ENCODE results near the gene HNRNPF.
"Not testable (repeated sequence)": the region's sequence is repeated elsewhere in the genome, so short reads cannot be mapped to it uniquely, and the experiment has no call there.

The HNRNPF gene, protein sequence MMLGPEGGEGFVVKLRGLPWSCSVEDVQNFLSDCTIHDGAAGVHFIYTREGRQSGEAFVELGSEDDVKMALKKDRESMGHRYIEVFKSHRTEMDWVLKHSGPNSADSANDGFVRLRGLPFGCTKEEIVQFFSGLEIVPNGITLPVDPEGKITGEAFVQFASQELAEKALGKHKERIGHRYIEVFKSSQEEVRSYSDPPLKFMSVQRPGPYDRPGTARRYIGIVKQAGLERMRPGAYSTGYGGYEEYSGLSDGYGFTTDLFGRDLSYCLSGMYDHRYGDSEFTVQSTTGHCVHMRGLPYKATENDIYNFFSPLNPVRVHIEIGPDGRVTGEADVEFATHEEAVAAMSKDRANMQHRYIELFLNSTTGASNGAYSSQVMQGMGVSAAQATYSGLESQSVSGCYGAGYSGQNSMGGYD

DNA sequence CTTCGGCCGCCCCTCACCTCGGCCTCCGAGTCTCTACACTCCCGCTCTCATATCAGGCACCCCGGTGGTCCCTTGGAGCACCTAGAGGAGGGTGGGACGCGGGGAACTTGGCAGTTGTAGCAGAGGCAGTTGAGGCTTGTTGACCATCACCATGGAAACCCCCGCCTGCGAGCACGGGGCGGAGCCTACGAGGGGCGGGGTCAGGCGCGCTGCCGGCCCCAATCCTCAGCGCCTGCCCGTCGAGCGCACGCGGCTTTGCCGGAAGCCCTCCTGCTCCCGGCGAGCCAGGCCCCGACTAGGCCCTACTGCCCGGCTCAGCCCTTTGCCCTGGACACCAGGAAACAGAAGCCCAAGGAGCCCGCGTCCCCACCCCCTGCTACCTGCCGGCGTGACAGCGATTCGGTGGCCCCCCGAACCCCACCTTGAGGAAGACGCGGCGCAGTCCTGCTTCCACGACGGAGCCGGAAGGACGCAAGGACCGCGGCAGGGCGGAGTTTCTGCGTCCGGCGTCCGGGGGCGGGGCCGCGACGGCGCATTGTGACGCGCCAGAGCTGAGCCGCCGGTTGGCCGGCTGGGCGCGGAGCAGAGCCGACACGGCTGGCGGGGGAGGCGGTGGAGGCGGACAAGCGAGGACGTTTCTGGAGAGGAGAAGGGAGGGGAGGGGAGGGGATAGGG lies at the start of gene HNRNPF:
Gene HNRNPF (minus strand): TSS at position 477 of the 675 bp plus-strand sequence. CDS start 21,302 bp downstream, outside the sequence.
- DNase-seq = peak; percentile 52

DNA sequence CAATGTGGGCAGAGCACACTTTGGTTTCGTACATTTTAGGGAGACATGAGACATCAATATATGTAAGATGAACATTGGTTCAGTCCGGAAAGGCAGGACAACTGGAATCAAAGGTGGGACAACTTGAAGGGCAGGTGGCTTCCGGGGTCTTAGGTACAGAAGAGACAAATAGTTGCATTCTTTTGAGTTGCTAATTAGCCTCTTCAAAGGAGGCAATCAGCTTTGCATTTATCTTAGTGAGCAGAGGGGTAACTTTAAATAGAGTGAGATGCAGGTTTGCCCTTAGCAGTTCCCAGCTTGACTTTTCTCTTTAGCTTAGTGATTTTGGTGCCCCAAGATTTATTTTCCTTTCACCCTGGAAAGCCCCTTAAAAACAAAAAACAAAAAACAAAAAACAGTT lies 49.2 kb upstream of the HNRNPF start:
- no peak for DNase-seq

DNA sequence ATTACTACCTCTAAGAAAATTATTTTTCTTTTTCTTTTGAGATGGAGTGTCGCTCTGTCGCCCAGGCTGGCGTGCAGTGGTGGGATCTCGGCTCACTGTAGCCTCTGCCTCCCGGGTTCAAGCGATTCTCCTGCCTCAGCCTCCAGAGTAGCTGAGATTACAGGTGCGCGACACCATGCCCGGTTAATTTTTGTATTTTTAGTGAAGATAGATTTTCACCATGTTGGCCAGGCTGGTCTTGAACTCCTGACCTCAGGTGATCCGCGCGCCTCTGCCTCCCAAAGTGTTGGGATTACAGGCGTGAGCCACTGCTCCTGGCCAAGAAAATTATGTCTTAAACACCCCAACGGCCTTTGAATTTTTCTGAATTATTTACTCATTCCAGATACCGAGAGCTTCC lies 47.6 kb upstream of the HNRNPF start:
- DNase-seq = not testable (repeated sequence)

DNA sequence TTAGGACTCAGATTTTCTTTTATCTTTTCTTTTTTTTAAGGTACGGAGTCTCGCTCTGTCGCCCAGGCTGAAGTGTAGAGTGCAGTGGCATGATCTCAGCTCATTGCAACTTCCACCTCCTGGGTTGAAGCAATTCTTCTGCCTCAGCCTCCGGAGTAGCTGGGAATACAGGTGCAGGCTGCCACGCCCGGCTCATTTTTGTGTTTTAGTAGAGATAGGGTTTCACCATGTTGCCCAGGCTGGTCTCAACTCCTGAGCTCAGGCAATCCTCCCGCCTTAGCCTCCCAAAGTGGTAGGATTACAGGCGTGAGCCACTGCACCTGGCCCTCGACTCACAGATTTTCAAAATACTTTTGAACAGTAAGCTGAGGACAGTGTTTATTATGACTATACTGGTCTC lies 45.0 kb upstream of the HNRNPF start:
- not testable (repeated sequence) for DNase-seq

GRCh38 chr10:43453266-43453831 lies 44.4 kb upstream of the HNRNPF start:
- no peak for DNase-seq

DNA sequence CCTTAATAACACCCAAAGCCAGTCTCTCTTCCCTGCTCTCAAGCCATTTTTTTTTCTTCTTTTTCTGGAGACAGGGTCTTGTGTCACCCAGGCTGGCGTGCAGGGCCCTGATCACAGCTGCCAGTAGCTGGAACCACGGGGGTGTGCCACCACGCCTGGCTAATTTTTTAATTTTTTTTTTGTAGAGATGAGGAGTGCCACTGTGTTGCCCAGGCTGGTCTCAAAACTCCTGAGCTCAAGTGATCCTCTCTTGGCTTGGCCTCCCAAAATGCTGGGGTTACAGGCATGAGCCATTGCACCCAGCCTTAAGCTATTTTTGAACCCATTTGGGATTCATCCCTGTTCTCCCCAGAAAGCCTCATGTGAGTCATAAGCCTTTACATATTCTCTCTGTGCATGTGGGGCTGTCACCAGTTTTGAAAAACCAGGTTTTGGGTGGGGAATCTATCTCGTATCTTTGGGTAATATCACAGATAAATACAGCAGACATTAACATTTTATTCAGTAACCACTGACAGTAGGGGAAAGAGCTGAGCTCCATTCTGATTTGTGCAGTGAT lies 43.4 kb upstream of the HNRNPF start:
- no peak for DNase-seq

DNA sequence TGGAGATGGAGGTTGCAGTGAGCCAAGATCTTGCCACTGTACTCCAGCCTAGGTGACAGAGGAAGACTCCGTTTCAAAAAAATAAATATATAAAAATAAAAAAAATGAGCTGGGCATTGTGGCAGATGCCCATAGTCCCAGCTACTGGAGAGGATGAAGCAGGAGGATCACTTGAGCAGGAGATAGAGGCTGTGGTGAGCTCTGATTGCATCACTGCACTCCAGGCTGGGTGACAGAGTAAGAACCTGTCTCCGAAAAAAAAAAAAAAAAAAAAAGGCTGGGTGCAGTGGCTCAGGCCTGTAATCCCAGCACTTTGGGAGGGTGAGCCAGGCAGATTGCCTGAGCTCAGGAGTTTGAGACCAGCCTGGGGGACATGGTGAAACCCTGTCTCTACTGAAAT lies 39.8 kb upstream of the HNRNPF start:
- DNase-seq = no peak

- not testable (repeated sequence) for DNase-seq
These were observed 37.4 kb upstream of the HNRNPF start for GRCh38 chr10:43446219-43447017.

DNA sequence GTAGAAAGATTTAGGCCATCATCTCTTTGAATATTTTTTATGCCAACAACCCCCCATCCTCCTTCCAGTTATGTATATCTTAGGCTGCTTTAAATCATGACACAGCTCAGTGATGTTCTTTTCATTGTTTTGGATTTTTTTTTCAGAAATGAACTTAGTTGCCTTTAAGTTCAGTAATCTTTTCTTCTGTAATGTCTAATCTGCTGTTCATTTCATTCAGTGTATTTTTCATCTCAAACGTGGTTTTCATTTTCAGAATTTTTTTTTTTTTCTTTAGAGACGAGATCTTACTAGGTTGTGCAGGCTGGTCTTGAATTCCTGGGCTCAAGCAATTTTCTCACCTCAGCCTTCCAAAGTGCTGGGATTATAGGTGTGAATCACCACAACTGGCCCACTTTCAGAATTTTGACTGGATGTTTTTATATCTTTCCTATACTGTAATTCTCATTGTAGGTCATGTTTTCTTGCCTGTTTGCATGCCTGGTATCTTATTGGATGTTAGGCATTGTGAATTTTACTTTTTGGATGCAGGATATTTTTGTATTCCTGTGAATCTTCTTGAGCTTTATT lies 36.0 kb upstream of the HNRNPF start:
- no peak for DNase-seq

GRCh38 chr10:43444323-43444722 lies 35.3 kb upstream of the HNRNPF start:
- DNase-seq = no peak

- DNase-seq = no peak
These were observed 31.6 kb upstream of the HNRNPF start for GRCh38 chr10:43440463-43441134.

DNA sequence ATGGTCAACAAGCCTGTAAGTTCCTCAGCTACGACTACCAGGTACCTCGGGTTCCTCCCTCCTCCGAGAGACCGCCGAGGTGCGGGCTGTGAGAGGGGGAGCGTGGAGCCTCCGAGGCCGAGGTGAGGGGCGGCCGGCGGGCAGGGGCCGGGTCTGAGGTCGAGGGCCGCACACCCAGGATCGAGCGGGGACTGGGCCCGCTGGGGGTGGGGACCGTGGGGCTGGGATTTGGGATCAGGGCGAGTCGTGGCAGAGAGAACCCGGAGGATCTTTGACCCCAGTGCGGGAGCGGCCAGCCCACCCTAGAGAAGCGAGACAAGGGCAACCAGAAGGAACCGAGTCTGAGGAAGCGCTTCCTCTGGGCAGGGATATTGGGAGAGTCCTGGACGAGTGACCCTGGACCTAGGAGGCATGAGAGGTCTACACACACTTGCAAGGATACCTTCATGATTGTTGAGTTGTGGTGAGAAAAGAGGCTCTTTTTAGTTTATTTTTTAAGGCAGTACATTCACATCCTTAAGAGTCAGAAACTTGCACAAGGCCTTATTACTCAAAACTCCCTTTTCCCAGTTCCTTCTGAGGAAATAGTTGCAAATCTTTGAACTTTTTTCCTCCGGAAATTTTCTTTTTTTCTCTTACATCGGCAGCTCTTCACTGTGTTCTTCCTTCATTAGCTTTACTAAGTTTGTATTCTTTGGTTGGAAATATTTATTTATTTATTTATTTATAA lies 28.3 kb upstream of the HNRNPF start:
- no peak for DNase-seq

DNA sequence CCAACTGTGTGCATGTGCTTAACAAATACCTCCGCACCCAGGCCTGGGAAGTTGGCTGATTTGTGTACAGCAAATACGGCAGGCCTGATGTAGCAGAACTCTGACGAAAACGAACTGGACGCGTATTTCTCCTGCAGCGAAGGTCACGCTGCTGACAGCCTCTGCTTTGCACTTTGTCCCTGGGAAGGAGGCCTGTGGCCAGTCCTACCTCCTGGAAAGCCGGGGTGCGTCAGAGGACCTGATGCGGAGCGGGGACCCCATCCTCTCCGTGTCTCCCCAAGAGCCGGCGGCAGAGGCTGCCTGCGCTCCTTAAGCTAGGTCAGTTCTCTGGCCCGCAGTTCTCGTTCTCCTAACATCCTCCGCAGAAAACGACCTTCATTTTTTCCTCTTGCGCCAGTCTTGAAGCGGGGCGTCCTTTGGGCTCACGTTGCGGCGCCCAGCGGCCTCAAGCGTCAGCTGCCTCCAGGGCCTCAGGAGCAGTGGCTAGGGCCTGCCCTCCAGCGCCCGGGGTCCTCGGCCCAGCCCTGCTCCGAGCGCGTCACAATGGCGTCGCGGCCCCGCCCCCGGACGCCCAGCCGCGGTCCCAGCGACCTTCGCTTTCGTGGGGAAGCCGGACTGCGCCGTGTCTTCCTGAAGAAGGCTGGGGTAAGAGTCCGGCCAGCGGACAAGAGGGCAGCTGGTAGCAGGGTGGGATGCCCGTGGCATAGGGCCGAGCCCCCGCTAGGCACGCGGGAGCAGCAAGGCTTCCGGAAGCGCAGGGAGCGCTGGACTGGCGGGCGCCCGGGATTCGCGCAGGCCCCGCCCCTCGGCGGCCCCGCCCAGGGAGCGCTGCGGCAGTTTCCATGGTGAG lies 27.5 kb upstream of the HNRNPF start, which contains the start of gene ZNF487:
Gene ZNF487 (plus strand): TSS at position 821 of the 850 bp plus-strand sequence. CDS start 38,703 bp downstream, outside the sequence.
- no peak for DNase-seq

GRCh38 chr10:43430926-43431663 lies 22.1 kb upstream of the HNRNPF start:
- no peak for DNase-seq

- DNase-seq = no peak
These were observed 18.3 kb upstream of the HNRNPF start for GRCh38 chr10:43427166-43427825.

GRCh38 chr10:43426476-43426875 lies 17.5 kb upstream of the HNRNPF start:
- not testable (repeated sequence) for DNase-seq

- no peak for DNase-seq
These were observed 15.4 kb upstream of the HNRNPF start for GRCh38 chr10:43424416-43424815.

- DNase-seq = not testable (repeated sequence)
These were observed 13.0 kb upstream of the HNRNPF start for GRCh38 chr10:43421944-43422343.

DNA sequence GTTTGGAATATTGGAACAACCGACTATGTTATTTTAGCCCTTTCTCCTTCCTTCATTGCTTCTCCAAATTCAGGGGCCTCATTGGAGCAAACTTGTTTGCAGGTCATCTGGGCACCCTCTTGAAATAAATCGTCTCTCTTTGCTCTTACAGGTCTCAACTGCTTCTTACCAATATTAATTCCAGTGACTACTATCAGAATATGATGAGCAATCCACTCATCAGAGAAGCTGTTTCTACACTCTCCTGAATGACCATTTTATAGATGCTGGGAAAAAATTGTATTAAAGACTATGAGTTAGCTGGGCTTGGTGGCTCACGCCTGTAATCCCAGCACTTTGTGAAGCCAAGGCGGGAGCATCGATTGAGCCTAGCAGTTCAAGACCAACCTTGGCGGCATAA lies 12.5 kb upstream of the HNRNPF start:
- no peak for DNase-seq

Data from NCI-H2081 treated with DMSO at 0.1 percent for 48 hours (cell line).